ENCODE measurements around the gene CXCR1.

CXCR1 gene

DNA sequence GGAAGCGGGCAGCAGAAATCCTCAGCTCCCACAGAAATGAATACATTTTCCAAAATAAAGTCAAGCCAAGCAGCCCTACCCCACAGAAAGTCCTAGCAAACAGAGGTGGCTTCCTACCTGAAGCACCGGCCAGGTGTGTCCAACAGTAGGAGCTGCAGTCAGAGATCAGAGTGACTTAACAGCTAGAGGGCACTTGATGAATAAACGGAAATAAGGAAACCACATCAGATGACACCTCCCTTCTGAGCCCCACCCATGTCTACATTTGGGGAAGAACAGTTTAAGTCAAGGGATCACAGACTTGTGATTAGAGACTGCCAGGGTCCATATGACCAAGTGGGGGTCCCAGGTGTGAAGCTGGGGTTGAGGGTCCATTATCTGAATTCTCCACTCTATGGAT is at the start of gene CXCR1:
Gene CXCR1, minus strand, starts transcription at position 172 of the 400 bp plus-strand sequence. CDS start 1,751 bp downstream, outside the sequence.
- Histone ChIP-seq H3K9me3 (ENCODE audit: severe bottlenecking) (no peaks in the 10 kb centered on the region), H3K4me3 (ENCODE audit: low read depth, low read length) (no peak within 1 kb of the TSS), H3K27me3 (ENCODE audit: insufficient read depth, low read depth, severe bottlenecking) (peaks cover 63% of the 10 kb centered on the region), H3K36me3 (no peaks in the 10 kb centered on the region), H3K27ac (no peak within 1 kb of the TSS)
- DNase-seq: no peak
- TF ChIP-seq, protein P1, sequence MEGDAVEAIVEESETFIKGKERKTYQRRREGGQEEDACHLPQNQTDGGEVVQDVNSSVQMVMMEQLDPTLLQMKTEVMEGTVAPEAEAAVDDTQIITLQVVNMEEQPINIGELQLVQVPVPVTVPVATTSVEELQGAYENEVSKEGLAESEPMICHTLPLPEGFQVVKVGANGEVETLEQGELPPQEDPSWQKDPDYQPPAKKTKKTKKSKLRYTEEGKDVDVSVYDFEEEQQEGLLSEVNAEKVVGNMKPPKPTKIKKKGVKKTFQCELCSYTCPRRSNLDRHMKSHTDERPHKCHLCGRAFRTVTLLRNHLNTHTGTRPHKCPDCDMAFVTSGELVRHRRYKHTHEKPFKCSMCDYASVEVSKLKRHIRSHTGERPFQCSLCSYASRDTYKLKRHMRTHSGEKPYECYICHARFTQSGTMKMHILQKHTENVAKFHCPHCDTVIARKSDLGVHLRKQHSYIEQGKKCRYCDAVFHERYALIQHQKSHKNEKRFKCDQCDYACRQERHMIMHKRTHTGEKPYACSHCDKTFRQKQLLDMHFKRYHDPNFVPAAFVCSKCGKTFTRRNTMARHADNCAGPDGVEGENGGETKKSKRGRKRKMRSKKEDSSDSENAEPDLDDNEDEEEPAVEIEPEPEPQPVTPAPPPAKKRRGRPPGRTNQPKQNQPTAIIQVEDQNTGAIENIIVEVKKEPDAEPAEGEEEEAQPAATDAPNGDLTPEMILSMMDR (IDR thresholded peaks at IDR 0.05; ENCODE audit: low read depth, low read length): no peak

DNA sequence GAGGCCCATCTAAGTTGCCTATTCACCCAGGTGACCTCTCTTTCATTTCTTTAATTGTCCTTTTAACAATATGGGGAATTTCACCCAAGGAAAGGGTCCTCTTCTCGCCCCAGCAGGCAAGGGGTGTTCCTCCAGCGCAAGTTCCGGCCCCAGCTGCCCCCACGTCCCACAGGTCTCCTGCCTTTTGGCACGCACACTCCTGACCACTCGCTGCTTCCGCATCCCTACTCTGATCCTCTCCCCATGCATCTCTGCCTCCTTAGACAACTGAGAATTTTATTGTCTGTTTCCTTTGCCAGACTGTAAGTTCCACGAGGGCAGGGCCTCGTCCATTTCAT is 49.5 kb upstream of the CXCR1 start:
- peaks cover 6% of the 10 kb centered on the region for H3K36me3 ChIP-seq
- DNase-seq: no peak
- TF ChIP-seq, protein P1 (IDR thresholded peaks at IDR 0.05; ENCODE audit: low read depth, low read length): no peak
- H3K9me3 ChIP-seq (ENCODE audit: severe bottlenecking): no peaks in the 10 kb centered on the region
- H3K27ac ChIP-seq: peak overlapping the region; percentile 67
- peak overlapping the region; percentile 76 for H3K4me3 ChIP-seq (ENCODE audit: low read depth, low read length)
- no peaks in the 10 kb centered on the region for H3K27me3 ChIP-seq (ENCODE audit: insufficient read depth, low read depth, severe bottlenecking)

DNA sequence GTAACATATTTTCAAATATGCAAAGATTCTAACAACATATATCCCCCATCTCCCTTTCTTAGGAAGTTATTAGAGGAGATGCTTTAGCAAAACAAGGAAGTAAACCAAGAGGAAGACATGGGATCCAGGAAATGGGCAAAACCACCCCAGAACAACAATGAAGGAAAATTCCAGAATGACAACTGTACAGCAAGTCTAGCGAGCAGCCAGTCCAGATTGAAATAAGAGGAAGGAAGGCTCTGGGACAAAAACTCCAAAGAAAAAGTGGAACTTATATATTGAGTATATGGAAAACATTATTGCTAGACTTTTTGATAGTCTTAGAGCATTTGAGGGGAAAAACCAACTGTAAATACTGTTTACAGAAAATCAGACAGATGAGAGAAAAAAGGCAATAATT is 47.4 kb upstream of the CXCR1 start:
- H3K36me3 ChIP-seq: peaks cover 6% of the 10 kb centered on the region
- H3K4me3 ChIP-seq (ENCODE audit: low read depth, low read length): no peak overlapping the region
- TF ChIP-seq, protein P1 (IDR thresholded peaks at IDR 0.05; ENCODE audit: low read depth, low read length): no peak
- no peak for DNase-seq
- no peaks in the 10 kb centered on the region for H3K27me3 ChIP-seq (ENCODE audit: insufficient read depth, low read depth, severe bottlenecking)
- peaks cover 2% of the 10 kb centered on the region for H3K9me3 ChIP-seq (ENCODE audit: severe bottlenecking)
- no peak overlapping the region for H3K27ac ChIP-seq

DNA sequence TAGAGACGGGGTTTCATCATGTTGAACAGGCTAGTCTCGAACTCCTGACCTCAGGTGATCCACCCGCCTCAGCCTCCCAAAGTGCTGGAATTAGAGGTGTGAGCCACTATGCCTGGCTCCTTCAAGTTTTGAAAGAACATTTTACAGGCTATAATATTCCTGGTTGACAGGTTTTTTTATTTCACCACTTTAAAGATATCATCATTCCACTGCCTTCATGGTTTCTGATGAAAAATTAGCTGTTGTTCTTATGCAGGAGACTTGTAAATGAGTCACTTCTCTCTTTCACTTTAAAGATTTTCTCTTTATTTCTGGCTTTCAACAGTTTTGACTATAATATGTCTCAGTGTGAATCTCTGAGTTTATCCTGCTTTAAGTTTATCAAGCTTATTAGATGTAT is 42.3 kb upstream of the CXCR1 start:
- Histone ChIP-seq H3K4me3 (ENCODE audit: low read depth, low read length) (no peak overlapping the region), H3K36me3 (no peaks in the 10 kb centered on the region), H3K9me3 (ENCODE audit: severe bottlenecking) (peaks cover 5% of the 10 kb centered on the region), H3K27me3 (ENCODE audit: insufficient read depth, low read depth, severe bottlenecking) (no peaks in the 10 kb centered on the region), H3K27ac (no peak overlapping the region)
- TF ChIP-seq, protein P1 (IDR thresholded peaks at IDR 0.05; ENCODE audit: low read depth, low read length): no peak
- DNase-seq: no peak

DNA sequence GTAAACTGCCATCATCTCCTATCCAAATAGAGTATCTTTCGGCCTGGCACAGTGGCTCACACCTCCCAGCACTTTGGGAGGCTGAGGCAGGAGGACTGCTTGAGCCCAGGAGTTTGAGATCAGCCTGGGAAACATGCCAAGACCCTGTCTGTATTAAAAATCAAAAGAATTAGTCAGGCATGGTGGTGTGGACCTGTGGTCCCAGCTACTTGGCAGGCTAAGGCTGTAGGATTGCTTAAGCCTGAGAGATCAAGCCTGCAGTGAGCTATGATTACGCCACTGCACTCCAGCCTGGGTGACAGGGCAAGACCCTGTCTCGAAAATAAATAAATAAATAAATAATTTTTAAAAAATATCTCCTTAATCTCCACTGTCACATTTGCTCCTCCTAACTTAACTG is 35.5 kb upstream of the CXCR1 start:
- TF ChIP-seq, protein P1 (IDR thresholded peaks at IDR 0.05; ENCODE audit: low read depth, low read length): no peak

DNA sequence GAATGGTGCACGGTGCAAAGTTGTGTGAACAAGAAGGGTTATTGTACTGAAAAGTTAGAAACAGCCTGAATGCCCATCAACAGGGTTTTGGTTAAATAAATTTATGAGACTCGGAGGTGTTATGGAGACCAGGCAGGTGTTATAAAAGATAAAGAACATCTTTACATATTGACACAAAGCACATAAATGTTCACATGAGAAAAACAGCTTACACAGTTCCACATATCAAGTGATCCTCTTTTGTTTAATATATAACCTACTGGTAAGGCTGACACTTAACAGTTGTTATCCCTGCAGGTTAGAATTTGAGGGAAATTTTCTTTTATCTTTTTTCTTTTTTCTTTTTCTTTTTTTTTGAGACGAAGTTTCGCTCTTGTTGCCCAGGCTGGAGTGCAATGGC is 30.2 kb upstream of the CXCR1 start:
- no peaks in the 10 kb centered on the region for H3K27me3 ChIP-seq (ENCODE audit: insufficient read depth, low read depth, severe bottlenecking)
- TF ChIP-seq, protein P1 (IDR thresholded peaks at IDR 0.05; ENCODE audit: low read depth, low read length): no peak
- DNase-seq: no peak

More for the DNA sequence above, 35.5 kb upstream of the CXCR1 start:
- Histone ChIP-seq H3K27ac (no peak overlapping the region), H3K36me3 (no peaks in the 10 kb centered on the region), H3K9me3 (ENCODE audit: severe bottlenecking) (no peaks in the 10 kb centered on the region), H3K4me3 (ENCODE audit: low read depth, low read length) (no peak overlapping the region), H3K27me3 (ENCODE audit: insufficient read depth, low read depth, severe bottlenecking) (no peaks in the 10 kb centered on the region)
- DNase-seq: no peak

More for the DNA sequence above, 30.2 kb upstream of the CXCR1 start:
- Histone ChIP-seq H3K36me3 (no peaks in the 10 kb centered on the region), H3K4me3 (ENCODE audit: low read depth, low read length) (no peak overlapping the region), H3K27ac (no peak overlapping the region), H3K9me3 (ENCODE audit: severe bottlenecking) (no peaks in the 10 kb centered on the region)

Data from WERI-Rb-1 (cell line).